Endothelial cell of umbilical vein (primary cell): Measurements from ENCODE around the gene PDE11A. TPM values are rescaled to one million over a fixed set of nuclear protein-coding genes. Genes with fewer than 3 reads are reported as not detected.

Experiments
- BruUV-seq: library from RNA; stranded (reverse); fragments of 400-500 nt; replicated peaks from 2 replicates; lab custom pipeline; 2021; lab: Mats Ljungman, UMichigan
- CTCF ChIA-PET: fragments of 300-600, 350-600 bp; sonication (Branson Sonifier 250); formaldehyde crosslinking; loops from one replicate; lab custom pipeline; 2021; ENCODE audit warnings: antibody characterized with exemption, inconsistent platforms; lab: Charles Lee
- POLR2A ChIA-PET: fragments of 300-600, 350-600 bp; sonication (Branson Sonifier 250); formaldehyde crosslinking; loops from one replicate; lab custom pipeline; 2021; ENCODE audit warnings: antibody characterized with exemption, inconsistent platforms; lab: Charles Lee
- DNase-seq: peaks from one replicate; pipeline ENCODE4 v3.0.0-alpha.2; 2011; ENCODE audit warnings: low read depth, low spot score
- FAIRE-seq: peaks from 2 replicates; lab custom pipeline; 2011; peaks lifted over from hg19 to GRCh38; lab: Jason Lieb, UNC
- H2AFZ ChIP-seq: 2 replicates; pipeline ENCODE4 v1.6.0; 2012; ENCODE audit warnings: low read depth, low read length, control low read depth, inconsistent platforms
- H3K27ac ChIP-seq: 2 replicates; pipeline ENCODE4 v1.5.1; 2011; ENCODE audit warnings: low read depth, mild to moderate bottlenecking, control low read depth, low read length, moderate library complexity; ENCODE audit not compliant: insufficient read depth
- H3K27me3 ChIP-seq, 2 experiments: 2 replicates each; pipeline versions ENCODE4 v1.6.0 to v1.6.1; 2011; ENCODE audit warnings: low read length in 2 of 2, mixed read lengths in 1 of 2; ENCODE audit not compliant: control insufficient read depth in 2 of 2, insufficient read depth in 2 of 2
- H3K36me3 ChIP-seq, 2 experiments: 2 replicates in 1 of 2; 3 replicates in 1 of 2; pipeline ENCODE4 v1.5.1; 2011; ENCODE audit warnings: low read length in 2 of 2, mild to moderate bottlenecking in 1 of 2, moderate library complexity in 1 of 2; ENCODE audit not compliant: control insufficient read depth in 2 of 2, insufficient read depth in 2 of 2; ENCODE audit errors: extremely low read depth in 1 of 2
- H3K4me1 ChIP-seq: 3 replicates; pipeline ENCODE4 v1.5.1; 2011; ENCODE audit warnings: mild to moderate bottlenecking, low read length; ENCODE audit not compliant: control insufficient read depth, insufficient read depth; ENCODE audit errors: extremely low read depth
- H3K4me2 ChIP-seq: 2 replicates; pipeline ENCODE4 v1.6.1; 2011; ENCODE audit warnings: low read length, control low read depth, mixed read lengths; ENCODE audit not compliant: insufficient read depth
- H3K4me3 ChIP-seq, 3 experiments: fragments of 200-600 bp in 1 of 3; sonication (generic), shearing (Covaris generic) in 1 of 3; replicated peaks in 1 of 3; 2 replicates each; pipeline ENCODE4 v1.5.1; 2011 to 2016; ENCODE audit warnings: control low read depth in 3 of 3, low read length in 3 of 3, mild to moderate bottlenecking in 2 of 3, inconsistent platforms in 1 of 3, low read depth in 1 of 3, moderate library complexity in 1 of 3; ENCODE audit not compliant: insufficient read depth in 1 of 3
- H3K79me2 ChIP-seq: 2 replicates; pipeline ENCODE4 v1.6.0; 2012; ENCODE audit warnings: low read length, inconsistent platforms; ENCODE audit not compliant: control insufficient read depth, insufficient read depth
- H3K9ac ChIP-seq: replicated peaks from 2 replicates; pipeline ENCODE3; 2011; ENCODE audit warnings: low read length, control low read depth; ENCODE audit not compliant: insufficient read depth; ENCODE audit errors: extremely low read depth
- H3K9me1 ChIP-seq: replicated peaks from 3 replicates; pipeline ENCODE4 v1.6.0; 2011; ENCODE audit warnings: mild to moderate bottlenecking, low read length; ENCODE audit not compliant: control insufficient read depth, insufficient read depth; ENCODE audit errors: extremely low read depth
- H3K9me3 ChIP-seq: replicated peaks from 2 replicates; pipeline ENCODE4 v1.5.1; 2012; ENCODE audit warnings: low read length, inconsistent platforms; ENCODE audit not compliant: control insufficient read depth, insufficient read depth
- H4K20me1 ChIP-seq: replicated peaks from 2 replicates; pipeline ENCODE3; 2011; ENCODE audit warnings: mild to moderate bottlenecking, low read length; ENCODE audit not compliant: control insufficient read depth, insufficient read depth; ENCODE audit errors: extremely low read depth
- CTCF ChIP-seq, 2 donors: IDR thresholded peaks; 1 replicate in 1 of 2; 2 replicates in 1 of 2; pipeline ENCODE4 v1.5.1; 2011; ENCODE audit warnings: low read length in 2 of 2, mild to moderate bottlenecking in 2 of 2, moderate library complexity in 2 of 2, control low read depth in 1 of 2, inconsistent platforms in 1 of 2, low read depth in 1 of 2; ENCODE audit not compliant: insufficient read depth in 1 of 2; ENCODE audit errors: extremely low read depth in 1 of 2
- EZH2 ChIP-seq: IDR thresholded peaks from 2 replicates; pipeline ENCODE4 v1.6.1; 2012; ENCODE audit warnings: borderline replicate concordance, low read depth, mild to moderate bottlenecking, moderate library complexity, low read length, inconsistent platforms; ENCODE audit not compliant: severe bottlenecking
- FOS ChIP-seq: IDR thresholded peaks from 2 replicates; pipeline ENCODE4 v1.6.1; 2011; ENCODE audit warnings: mild to moderate bottlenecking, low read length, moderate library complexity, borderline replicate concordance; ENCODE audit not compliant: insufficient read depth
- GATA2 ChIP-seq: IDR thresholded peaks from 2 replicates; pipeline ENCODE4 v1.7.0; 2011; ENCODE audit warnings: low read depth, mild to moderate bottlenecking, moderate library complexity, mixed read lengths, low read length; ENCODE audit not compliant: insufficient read length, insufficient read depth
- JUN ChIP-seq: IDR thresholded peaks from 2 replicates; pipeline ENCODE4 v1.6.1; 2011; ENCODE audit warnings: borderline replicate concordance, low read depth; ENCODE audit not compliant: insufficient read length, insufficient read depth
- MAX ChIP-seq: IDR thresholded peaks from 2 replicates; pipeline ENCODE4 v1.6.1; 2011; ENCODE audit not compliant: insufficient read depth, insufficient read length
- MYC ChIP-seq: IDR thresholded peaks from one replicate; pipeline ENCODE4 v1.6.1; 2011; ENCODE audit warnings: mild to moderate bottlenecking, low read depth, low read length
- POLR2A ChIP-seq: IDR thresholded peaks from 2 replicates; pipeline ENCODE4 v1.6.1; 2012; ENCODE audit warnings: low read depth, mild to moderate bottlenecking, control low read depth, low read length
- POLR2AphosphoS5 ChIP-seq: IDR thresholded peaks from 2 replicates; pipeline ENCODE4 v1.6.1; 2012; ENCODE audit warnings: low read depth, mild to moderate bottlenecking, control low read depth, low read length, moderate library complexity; ENCODE audit not compliant: insufficient read depth
- dilution Hi-C: fragments of 300-500 bp; cut with MboI; formaldehyde crosslinking; loops from one replicate; pipeline ENCODE4 v1.15.0; 2019; ENCODE audit warnings: low sequenced_read_pairs; ENCODE audit not compliant: extremely low pct_ligation_motif_present
- intact Hi-C: fragments of 100-400 bp; cut with micrococcal nuclease; formaldehyde crosslinking; loops from one replicate; pipeline ENCODE4 v1.10.0; 2022
- polyA plus RNA-seq, 4 experiments: library from polyadenylated mRNA; depleted of rRNA in 3 of 4; stranded (reverse) in 3 of 4; unstranded in 1 of 4; fragments of >200 nt; gene quantifications; 2 replicates each; pipeline versions ENCODE4 v1.2.1 to v1.2.3, GENCODE V29; 2011 to 2012; ENCODE audit warnings: missing spikeins in 1 of 4
- total RNA-seq: library from RNA; stranded (reverse); gene quantifications from 2 replicates; pipeline ENCODE4 v1.2.3, GENCODE V29; 2021

Gene PDE11A
- total and polyA plus RNA-seq, 2 donors (not counting 3 experiments of a cell fraction or from before 2014, with no cell fraction given), result 0.07 to 0.51 TPM

GRCh38 chr2:177874686-177875085 is 197.9 kb downstream of the PDE11A start:
- Histone ChIP-seq H3K9ac (no peak overlapping the region), H3K9me1 (no peaks in the 10 kb centered on the region), H3K79me2 (no peaks in the 10 kb centered on the region), H3K27me3 (no peaks in the 10 kb centered on the region), H3K4me3 (no peak overlapping the region), H3K4me1 (no peaks in the 10 kb centered on the region), H4K20me1 (no peaks in the 10 kb centered on the region), H3K9me3 (no peaks in the 10 kb centered on the region), H3K36me3 (no peaks in the 10 kb centered on the region), H3K27ac (no peak overlapping the region), H2AFZ (no peak overlapping the region), H3K4me2 (no peak overlapping the region)
- ChIA-PET CTCF (no interaction called here), POLR2A (no interaction called here)
- BruUV-seq, result no TSS peak
- TF ChIP-seq EZH2 (no peak), MYC (no peak), FOS (no peak), MAX (no peak), CTCF (IDR thresholded peaks at IDR 0.05; ENCODE audit: extremely low read depth in 1 of 2, insufficient read depth in 1 of 2, low read depth in 1 of 2, low read length in 2 of 2) (no peak), JUN (no peak), POLR2A (no peak), POLR2AphosphoS5 (no peak), GATA2 (no peak)
- DNase-seq (no peak), FAIRE-seq (no peak)
- intact Hi-C loops, result no loop called here
- dilution Hi-C loops, result no loop called here
